GM18861 (cell line): ENCODE results near the gene KIRREL2.

Experiments
- ATAC-seq: cut with Tn5 transposase; IDR thresholded peaks from one replicate; pipeline ENCODE4 v1.9.1; 2021; ENCODE audit not compliant: unreplicated experiment

The KIRREL2 gene

DNA sequence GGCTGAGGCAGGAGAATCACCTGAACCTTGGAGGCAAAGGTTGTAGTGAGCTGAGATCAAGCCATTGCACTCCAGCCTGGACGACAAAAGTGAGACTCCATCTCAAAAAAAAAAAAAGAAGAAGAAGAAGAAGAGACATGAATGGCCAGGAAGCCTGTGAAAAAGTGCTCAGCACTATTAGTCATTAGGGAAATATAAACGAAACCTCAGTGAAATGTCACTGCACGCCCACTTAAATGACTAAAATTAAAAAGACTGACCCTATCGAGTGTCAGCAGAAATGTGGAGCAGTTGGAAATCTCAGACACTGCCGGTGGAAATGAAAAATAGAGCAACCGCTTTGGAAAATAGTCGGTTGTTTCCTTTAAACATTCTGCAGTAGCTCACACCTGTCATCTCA is 56.9 kb downstream of the KIRREL2 start:
- no peak for ATAC-seq

DNA sequence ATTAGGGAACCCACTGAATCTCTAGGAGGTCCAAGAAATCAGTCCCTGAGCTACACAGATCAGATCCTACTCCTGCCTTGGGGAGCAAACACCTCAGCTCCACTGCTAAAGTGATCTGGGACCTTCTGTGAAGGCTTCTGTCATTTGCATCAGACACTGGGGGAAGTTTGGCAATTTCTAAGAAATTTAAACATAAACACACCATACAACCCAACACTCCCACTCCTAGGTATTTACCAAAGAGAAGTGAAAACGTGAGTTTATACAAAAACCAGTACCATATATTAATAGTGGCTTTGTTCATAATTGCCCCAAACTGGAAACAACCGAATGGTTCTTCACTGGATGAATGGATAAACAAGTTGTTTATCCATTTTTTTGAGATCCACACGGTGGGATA is 58.7 kb downstream of the KIRREL2 start:
- no peak for ATAC-seq
